ENCODE results near the gene PPM1E.
"Not testable (repeated sequence)": the region's sequence is repeated elsewhere in the genome, so short reads cannot be mapped to it uniquely, and the experiment has no call there.

Gene PPM1E

GRCh38 chr17:58755577-58756245 is at the start of gene PPM1E:
Gene PPM1E (plus strand): TSS chr17:58755854.
- DNase-seq: no peak

- peak; percentile 41 for DNase-seq
Observed at GRCh38 chr17:58706351-58707140, 49.1 kb upstream of the PPM1E start.

GRCh38 chr17:58710948-58711552 is 44.6 kb upstream of the PPM1E start:
- peak; percentile 79 for DNase-seq

GRCh38 chr17:58722274-58722673 is 33.4 kb upstream of the PPM1E start:
- DNase-seq: no peak

- no peak for DNase-seq
Observed at GRCh38 chr17:58722696-58723095, 33.0 kb upstream of the PPM1E start.

- no peak for DNase-seq
Observed at GRCh38 chr17:58728798-58729197, 26.9 kb upstream of the PPM1E start.

GRCh38 chr17:58730937-58731336 is 24.7 kb upstream of the PPM1E start:
- DNase-seq: no peak

- DNase-seq: no peak
Observed at GRCh38 chr17:58734040-58734439, 21.6 kb upstream of the PPM1E start.

GRCh38 chr17:58734811-58735210 is 20.8 kb upstream of the PPM1E start:
- no peak for DNase-seq

- DNase-seq: peak; percentile 31
Observed at GRCh38 chr17:58741121-58741625, 14.5 kb upstream of the PPM1E start.

GRCh38 chr17:58747674-58748073 is 8.0 kb upstream of the PPM1E start:
- DNase-seq: no peak

GRCh38 chr17:58749627-58750026 is 6.0 kb upstream of the PPM1E start:
- DNase-seq: not testable (repeated sequence)

GRCh38 chr17:58753026-58753425 is 2.6 kb upstream of the PPM1E start:
- no peak for DNase-seq

- DNase-seq: no peak
Observed at GRCh38 chr17:58755269-58755576, 431 bp upstream of the PPM1E start.

GRCh38 chr17:58756246-58757161 is 850 bp downstream of the PPM1E start:
- DNase-seq: no peak

GRCh38 chr17:58757162-58757613 is 1.5 kb downstream of the PPM1E start:
- no peak for DNase-seq

- DNase-seq: no peak
Observed at GRCh38 chr17:58758890-58759289, 3.2 kb downstream of the PPM1E start.

GRCh38 chr17:58759522-58759921 is 3.9 kb downstream of the PPM1E start:
- DNase-seq: no peak

- DNase-seq: no peak
Observed at GRCh38 chr17:58760248-58760647, 4.6 kb downstream of the PPM1E start.

- no peak for DNase-seq
Observed at GRCh38 chr17:58763263-58763662, 7.6 kb downstream of the PPM1E start.

GRCh38 chr17:58764373-58764772 is 8.7 kb downstream of the PPM1E start:
- no peak for DNase-seq

GRCh38 chr17:58778482-58778881 is 22.8 kb downstream of the PPM1E start:
- DNase-seq: not testable (repeated sequence)

GRCh38 chr17:58779446-58779845 is 23.8 kb downstream of the PPM1E start:
- no peak for DNase-seq

All from OCI-M1 (cell line).